Liver (tissue), 3 donors: Measurements from ENCODE around the gene HIVEP3.

Experiments used
- TAF1 ChIP-seq: conservative IDR thresholded peaks from 2 replicates; pipeline ENCODE4 v1.6.1; 2016; ENCODE audit warnings: antibody characterized with exemption, mild to moderate bottlenecking
- YY1 ChIP-seq: IDR thresholded peaks from 2 replicates; pipeline ENCODE4 v1.6.1; 2016; ENCODE audit warnings: antibody characterized with exemption, mild to moderate bottlenecking
- TF ChIP-seq, protein P1 (sequence below): fragments of 150-350 bp; IDR thresholded peaks from 2 replicates; pipeline ENCODE4 v1.5.1; 2017; ENCODE audit warnings: improper control_type of control experiment, low read depth, low read length; ENCODE audit not compliant: missing input control
- donor health status: healthy.
- donor health status: healthy.

DNA sequence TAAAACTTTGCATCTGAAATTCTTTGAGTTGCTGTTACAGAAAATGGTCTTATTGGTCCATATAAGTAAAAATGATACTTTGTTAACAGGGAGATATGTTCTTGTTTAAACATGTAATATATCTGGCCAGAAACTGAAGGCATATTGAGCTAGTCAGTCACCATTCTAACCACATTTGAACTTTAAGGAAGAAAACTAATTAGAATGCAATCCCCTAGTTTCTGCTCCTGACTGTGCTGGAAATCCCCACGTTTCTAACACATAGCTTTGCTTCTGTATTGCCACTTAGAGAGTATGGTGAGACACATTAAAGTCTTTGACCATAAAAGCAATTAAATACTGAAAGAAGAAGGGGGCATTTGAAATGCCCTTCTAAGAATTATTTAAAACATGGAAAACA, 32.1 kb upstream of the HIVEP3 start:
- TF ChIP-seq, protein P1, sequence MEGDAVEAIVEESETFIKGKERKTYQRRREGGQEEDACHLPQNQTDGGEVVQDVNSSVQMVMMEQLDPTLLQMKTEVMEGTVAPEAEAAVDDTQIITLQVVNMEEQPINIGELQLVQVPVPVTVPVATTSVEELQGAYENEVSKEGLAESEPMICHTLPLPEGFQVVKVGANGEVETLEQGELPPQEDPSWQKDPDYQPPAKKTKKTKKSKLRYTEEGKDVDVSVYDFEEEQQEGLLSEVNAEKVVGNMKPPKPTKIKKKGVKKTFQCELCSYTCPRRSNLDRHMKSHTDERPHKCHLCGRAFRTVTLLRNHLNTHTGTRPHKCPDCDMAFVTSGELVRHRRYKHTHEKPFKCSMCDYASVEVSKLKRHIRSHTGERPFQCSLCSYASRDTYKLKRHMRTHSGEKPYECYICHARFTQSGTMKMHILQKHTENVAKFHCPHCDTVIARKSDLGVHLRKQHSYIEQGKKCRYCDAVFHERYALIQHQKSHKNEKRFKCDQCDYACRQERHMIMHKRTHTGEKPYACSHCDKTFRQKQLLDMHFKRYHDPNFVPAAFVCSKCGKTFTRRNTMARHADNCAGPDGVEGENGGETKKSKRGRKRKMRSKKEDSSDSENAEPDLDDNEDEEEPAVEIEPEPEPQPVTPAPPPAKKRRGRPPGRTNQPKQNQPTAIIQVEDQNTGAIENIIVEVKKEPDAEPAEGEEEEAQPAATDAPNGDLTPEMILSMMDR, result no peak
- TF ChIP-seq YY1 (no peak), TAF1 (no peak)
